NCI-H146 (cell line): Measurements from ENCODE around the gene TC2N.
"Not testable (repeated sequence)": the region's sequence is repeated elsewhere in the genome, so short reads cannot be mapped to it uniquely, and the experiment has no call there.

Source experiments
- DNase-seq: peaks from one replicate; lab custom pipeline; 2025; lab: John Stamatoyannopoulos, UW

TC2N gene

DNA sequence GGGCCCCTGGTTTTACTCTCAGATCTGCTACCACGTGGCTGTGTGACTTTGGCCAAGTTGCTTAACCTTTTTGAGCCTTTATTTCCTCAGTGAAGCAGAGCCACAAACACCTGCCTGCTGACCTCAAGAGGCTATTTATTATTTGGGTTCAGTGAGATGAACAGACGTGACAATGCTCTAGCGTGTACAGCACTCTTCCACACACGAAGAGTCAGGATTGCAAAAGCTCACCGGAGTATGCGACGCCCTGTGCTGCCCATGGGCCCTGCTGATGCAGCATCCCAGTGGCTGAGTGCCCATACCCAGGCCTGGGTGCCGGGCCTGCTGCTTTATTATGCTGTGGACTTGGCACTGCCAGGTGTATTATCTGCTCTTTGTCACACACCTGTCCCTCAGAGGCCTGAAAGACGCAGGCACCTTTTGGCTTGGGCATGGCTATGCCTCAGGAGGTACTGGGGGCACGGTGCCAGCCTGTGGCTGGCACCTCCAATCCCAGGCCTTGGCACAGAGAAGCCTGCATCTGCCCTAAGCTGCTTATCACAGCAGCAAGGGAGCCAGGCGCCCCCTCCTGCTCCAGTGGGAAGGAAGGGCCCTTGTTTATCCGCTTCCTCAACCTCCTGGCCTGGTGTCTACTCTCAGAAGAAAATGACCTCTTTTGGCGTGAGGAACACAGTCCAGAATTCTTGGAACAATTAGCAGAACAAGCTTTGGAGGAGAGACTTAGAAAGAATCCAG is 22.3 kb upstream of the TC2N start:
- no peak for DNase-seq

DNA sequence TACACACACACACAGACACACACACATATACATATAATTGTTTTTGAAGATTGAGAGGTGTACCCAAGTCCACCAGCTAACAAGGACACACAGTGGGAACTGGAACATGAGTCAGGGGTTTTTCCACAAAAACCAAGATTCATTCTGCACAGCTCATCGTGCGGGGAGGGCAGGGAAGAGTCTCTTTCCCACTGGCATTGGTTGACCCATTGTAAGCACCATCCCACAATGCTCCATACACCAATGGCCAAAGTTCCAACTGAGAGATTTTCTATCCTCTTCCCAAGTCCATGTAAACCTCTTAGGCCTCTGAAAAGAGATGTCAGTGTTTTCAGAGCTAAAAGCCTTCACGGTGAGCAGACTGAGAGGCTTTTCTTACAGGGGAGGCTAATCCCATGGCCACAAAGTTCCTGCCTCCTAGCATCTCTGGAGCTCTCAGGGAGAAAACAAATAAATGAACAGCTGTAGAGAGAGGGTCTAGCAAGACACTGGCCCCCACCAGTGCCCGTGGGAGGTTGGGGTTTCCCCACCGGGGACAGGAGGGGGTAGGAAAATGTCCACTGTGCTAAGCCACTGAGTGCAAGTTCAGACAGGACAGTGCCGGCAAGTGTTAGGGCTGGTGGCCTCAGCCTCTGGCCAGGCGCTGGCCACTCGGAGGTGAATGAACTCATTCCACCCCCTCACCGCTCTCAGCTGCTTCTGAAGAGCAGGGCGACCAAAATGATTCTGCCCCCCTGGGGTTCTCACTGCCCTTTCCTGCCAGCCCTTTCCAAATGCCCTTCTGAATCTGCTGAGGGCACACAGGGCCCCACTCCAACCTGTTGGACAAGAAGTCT is 21.5 kb upstream of the TC2N start:
- DNase-seq: no peak

DNA sequence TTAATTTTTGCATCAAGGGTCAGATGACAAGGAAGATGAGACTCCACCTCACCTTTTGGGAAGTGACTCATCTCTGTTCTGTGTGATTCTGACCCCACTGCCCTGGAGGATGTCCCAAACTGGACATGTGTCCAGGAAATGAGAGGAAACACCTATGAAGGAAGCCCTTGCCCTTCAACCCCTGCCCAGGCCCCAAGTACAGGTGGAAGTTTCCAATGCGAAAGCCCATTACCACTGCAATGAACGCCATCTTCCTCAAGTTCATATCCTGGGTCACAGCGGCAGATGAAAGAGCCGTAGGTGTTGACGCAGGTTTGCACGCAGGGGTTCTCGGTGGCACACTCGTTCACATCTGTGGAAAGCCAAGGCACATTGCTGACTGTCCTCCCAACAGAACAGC is 19.6 kb upstream of the TC2N start:
- no peak for DNase-seq

DNA sequence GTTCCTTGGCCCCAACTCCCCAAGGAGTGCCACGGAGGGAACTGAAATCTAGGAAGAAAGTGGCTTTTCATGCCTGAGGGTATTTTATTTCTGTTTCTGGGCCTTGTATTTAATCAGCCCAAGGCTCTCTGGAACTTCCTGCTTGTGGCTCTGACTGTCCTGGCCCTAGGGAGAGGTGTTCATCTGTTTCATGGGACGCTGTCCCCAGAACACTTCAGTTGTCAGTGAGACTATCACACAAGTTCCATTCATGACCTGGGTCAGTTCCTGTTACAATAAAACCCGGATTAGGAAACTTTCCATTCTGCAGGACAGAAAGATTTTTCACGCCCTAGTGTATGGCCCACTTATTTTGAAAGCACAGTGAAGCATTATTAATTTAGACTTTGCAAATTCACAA is 18.5 kb upstream of the TC2N start:
- no peak for DNase-seq

DNA sequence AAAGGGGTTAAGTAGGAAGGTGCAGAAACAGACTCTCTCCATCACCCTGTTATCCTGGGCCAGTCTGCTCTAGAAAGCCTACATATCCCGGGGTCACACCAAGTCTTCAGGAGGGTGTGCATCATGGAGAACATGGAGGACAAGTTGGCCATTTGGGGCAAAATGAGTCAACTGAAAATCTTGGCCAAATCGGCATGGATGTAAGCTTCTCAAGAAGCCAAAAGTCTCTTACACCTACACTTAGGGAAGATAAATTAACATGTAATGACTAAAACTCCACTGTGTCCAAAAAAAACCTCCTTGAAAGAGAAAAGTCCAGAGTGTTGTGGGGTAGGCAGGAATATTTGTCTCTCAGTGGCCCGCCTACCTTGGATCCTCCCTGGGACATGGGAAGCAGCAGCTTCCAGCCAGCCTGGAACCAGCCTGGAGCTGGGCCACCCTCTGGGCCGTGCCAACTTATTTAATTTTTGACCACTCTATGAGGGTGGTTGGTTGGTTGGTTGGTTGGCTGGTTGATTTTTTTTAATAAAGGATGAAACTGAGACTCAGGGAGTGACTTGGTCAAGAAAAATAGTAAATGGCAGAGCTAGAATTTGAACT is 17.9 kb upstream of the TC2N start:
- no peak for DNase-seq

DNA sequence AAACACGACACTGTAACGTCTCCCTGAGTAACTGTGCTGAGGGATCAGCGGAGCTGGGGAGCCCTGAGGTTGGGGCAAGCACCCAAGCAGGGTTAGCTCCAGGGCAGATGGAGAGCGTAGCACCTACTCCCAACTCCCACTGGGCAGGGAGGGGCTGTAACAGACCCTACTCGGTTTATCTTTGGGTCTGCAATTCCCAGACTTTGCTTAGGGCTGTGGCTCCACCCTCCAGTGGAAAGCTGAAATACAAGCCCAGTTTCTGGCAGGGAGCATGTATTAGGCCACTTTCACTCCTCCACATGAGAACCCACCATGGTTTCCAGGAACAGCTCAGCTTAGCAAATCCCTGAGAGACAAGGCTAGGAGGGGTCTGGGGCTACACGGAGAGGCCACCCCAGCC is 17.3 kb upstream of the TC2N start:
- DNase-seq: no peak

DNA sequence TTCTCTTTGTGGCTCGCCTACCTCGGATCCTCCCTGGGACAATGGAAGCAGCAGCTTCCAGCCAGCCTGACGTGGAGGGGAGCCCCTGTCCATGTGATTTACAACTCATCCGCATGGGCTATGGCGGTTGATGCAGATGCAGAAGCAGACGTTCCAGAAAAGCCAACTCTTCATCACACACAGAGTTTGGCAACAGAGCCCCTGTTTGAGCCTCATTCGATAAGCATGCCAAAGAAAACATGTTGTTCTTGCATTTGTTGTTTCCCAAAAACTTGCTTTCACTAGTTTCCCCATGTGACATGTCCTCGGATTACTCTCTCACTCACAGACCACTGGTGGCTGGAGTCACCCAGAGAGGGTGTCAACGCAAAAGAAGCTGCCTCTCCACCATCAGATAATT is 16.4 kb upstream of the TC2N start:
- no peak for DNase-seq

DNA sequence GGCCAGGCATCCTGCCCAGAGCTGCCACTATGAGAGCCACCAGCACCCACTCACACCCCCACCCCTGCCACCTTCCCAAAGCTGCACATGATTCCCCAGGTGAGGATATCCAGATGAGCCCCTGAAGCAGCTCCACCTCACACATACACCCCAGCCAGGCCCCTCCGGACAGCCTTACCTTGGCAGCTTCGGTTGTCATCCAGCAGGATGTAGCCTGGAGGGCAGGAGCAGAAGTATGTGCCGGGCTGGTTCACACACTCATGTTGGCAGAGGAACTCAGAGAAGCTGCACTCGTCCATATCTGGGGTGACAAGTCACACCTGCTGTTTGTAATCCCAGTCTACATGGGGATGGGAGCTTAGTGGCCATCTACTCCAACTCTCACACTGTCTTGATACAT is 15.4 kb upstream of the TC2N start:
- DNase-seq: no peak

DNA sequence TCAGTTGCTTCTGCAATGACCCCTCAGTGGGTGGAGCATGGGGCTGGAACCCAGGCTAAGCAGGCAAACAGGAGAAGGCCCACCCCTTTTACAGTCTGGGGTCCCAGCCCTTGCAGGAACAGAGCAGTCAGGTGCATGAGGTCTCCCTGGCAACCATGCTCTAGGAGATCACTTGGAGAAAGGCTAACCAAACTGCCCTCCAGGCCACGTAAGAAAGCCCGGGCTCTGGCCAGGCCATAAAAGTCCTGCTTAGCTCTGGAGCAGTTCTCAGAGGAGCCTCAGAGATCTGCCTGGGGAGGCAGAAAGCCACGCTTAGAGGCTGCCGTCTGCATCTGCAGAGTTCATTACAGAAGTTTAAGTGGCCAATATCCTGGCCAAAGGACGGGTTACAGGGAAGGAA is 15.0 kb upstream of the TC2N start:
- DNase-seq: no peak

DNA sequence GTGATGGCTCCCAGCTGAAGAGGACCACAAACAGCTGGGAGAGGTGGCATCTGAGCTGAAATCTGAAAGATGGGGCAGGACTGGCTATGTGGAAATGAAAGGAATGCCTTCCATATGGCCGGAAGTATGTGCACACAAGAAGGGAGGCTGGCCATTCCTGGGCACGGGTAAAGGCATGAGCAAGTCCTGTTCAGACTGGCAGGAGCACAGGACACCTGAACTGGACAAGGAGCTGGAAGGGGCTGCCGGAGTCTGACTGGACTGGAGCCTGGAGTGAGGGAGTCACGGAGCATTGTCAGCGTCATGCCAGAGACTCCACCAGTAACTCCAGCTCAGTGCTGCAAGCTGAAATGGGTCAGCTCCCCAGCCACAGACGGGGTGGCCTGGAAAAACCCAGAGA is 11.9 kb upstream of the TC2N start:
- DNase-seq: no peak

DNA sequence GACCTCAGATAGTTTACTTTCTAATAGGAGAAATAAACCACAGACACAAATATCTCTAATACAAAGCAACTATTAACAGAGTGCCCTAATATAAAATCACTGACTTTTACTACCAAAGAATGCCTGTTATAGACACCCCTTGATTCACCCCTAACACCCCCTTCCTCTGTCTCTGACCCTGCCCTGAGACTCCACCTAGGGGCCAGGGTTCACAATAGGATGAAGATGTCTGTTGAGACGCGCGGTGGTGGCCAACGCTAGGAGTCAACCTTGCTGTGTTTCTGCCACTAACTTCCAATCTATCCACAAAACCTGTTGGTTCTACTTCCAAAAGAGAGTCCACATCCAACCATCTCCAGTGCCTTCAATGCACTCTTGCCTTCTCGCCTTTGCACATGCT is 10.9 kb upstream of the TC2N start:
- no peak for DNase-seq

DNA sequence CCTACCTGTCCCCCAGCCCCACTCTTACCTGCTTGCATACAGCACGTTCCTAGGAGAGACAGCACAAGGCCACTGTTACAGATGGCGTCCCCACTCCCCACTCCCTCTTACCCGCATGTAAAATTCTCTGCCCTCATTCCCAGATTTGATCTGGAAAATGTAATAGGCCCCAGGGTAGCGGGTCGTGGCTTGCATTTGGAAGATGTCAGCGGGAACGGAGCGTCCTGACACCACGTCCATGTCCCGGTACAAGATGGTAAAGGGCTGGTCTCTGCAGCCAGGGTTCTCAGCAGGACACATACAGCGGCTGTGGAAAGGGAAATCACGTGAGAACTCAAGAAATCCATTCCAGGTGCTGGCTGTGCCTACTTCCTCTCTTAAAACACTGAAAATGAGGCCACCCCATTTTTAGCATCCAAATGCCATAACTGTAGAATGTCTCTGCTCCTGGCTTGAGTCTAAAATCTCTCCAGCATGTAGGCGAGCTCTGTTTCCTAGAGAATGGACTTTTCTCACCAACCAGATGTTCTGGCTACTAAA is 10.1 kb upstream of the TC2N start:
- DNase-seq: no peak

DNA sequence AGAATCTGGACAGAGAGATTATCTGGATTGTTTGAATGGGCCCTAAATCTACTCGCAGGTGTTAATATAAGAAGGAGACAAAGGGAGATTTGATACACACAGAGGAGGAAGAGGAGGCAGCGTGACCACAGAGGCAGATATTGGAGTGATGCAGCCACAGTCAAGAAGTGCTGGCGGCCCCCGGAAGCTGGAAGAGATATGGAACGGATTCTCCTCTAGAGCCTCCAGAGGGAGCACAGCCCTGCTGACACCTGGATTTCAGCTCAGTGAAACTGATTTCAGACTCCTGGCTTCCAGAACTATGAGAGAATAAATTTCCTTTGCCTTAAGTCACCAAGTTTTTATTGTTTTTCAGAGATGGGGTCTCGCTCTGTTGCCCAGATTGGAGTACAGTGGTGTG is 9.2 kb upstream of the TC2N start:
- no peak for DNase-seq

DNA sequence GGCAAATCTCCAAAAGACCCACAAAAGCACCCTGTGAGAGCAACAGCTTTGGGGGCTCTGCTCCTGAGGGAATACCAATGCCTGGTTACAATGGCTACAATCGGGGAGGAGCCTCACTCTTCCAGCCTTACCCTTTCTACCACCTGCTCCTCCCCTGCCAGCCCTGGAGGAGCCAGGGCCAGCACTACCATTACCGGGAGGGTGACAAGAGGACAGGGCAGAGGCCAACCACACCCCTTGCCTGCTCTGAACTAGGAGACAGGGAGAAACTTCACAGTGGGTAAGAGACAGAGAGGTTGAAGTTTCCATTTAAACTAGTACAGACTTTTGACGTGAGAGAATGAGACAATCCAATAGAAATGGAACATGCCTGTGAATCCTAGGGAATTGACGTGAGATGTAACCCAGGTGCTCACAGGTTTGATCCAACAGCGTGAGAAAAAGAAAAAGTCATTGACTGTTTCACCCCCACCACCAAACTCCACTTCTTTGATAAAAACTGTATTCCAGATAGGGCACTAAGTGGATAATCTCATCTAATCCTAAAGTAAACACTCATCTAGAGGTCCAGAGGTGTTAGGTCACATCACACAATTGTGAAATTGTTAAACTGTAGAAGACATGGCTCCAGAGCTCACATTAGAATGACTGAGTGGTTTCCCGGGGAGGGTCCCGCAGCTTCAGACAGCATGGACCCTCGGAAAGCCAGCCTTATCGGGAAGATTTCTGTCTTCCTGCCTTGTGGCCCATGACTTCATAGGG is 8.4 kb upstream of the TC2N start:
- DNase-seq: no peak

DNA sequence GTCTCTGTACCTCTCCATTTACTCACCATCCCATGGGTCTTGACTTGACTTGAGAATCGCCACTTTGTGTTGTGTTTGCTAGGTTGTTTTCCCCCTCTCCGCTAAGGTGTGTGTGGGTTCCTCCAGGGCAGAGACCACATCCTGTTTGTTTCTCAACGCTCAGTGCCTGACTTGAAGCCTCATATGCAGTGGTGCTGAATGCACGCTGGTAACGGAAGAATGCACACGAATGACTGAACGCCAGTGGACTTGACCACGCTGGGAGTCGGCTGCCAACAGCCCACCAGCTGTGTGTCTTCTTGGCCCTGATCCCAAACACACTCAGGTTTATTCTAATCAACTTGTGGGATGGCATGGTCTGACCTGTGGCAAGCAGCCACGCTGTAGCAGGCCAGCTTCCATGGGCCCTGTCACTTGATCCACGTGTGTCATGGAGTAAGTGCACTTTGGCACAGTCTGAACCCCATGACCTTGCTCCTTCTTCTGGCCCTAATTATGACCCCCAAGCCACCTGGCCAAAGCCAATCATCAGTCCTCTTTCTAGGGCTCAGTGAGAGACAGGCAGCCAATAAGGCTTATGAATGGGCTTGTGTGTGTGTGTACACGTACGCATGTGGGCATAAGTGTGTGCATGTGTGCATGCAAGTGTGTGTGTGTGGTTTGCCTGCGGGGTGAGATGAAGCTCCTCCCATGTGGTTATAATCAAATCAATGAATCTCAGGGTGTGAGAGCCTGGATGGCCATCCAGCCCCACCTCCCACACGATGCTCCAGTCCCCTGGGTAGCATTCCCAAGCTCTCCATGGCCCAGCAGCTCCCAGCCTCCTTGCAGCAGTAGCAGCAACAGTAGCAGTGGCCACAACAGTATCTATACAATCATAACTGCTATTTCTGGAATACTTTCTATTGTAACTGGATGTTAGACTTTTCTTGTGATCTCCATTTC is 6.4 kb upstream of the TC2N start:
- no peak for DNase-seq

DNA sequence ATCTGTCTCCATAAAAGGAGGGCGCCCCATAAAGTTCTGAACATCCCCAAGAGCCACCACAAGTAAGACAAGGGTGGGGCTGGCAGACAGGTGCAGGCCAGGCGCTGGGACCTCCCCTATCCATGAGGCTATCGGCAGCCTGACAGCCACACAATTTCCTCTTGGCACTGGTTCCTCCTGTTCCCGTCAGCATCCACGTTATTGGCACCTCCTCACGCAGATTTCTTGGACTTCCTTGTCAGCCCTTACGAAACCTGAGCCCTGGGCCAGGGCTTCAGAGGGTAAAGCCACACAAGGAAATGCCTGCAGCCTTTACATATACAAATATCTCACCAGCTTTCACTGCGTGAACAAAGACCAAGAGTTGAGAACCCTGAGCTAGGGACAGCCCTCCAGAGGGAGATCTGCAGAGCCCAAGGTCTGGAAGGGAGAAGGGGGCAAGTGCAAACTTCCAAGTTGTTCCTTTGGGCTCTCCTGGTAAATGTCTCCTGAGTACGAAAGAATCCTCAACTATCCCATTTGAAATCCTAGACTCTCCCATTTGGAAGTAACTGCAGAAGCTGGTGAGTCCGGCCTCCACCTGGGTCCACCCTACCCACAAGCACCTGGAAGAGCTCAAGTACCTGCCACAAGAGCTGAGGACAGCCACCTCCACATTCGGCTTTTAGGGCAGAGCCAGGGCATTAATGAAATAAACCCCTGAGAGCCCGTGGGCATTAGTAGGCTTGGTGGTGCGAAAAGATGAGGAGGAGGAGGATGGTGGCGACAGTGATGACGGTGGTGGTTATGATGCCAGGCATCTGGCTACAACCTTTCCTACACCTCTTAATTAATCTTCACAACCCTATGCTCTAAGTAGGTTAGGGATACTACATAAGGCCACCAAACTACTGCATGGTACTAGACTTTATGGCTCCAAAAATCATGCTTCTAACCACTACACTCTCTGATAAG is 5.5 kb upstream of the TC2N start:
- no peak for DNase-seq

DNA sequence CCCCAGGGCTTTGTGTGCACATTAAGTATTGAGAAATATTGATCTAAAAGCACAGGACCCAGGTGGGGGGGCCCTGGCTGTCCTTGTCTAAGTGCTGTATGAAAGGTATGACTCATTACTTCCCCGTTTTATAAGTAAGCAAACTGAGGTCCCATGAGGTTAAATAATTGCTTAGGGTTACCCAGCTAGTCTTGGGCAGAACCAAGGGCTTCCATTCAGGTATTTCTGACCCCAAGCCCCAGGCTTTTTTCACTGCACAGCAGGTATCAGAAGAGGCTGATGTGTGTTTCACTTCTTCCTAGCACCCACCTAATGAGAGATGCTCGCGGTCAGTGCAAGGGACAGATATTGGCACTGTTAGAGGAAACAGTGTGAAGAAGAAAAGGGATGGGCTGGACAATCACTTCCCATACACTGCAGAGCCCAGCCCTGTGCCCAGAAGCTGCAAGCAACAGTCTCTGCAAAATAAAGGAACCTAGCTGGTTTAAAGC is 4.7 kb upstream of the TC2N start:
- no peak for DNase-seq

DNA sequence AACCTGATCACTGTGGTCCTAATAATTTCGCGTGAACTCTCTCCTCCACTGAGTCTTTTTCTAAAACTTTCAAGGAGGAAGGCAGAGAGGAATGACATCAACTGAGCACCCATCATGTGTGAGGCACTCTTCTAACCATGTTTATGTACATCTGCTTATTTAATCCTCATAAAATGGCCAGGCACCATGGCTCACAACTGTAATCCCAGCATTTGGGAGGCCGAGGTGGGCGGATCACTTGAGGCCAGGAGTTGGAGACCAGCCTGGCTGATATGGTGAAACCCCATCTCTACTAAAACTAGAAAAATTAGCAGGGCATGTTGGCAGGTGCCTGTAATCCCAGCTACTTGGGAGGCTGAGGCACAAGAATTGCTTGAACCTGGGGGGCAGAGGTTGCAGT is 4.1 kb upstream of the TC2N start:
- DNase-seq: not testable (repeated sequence)

DNA sequence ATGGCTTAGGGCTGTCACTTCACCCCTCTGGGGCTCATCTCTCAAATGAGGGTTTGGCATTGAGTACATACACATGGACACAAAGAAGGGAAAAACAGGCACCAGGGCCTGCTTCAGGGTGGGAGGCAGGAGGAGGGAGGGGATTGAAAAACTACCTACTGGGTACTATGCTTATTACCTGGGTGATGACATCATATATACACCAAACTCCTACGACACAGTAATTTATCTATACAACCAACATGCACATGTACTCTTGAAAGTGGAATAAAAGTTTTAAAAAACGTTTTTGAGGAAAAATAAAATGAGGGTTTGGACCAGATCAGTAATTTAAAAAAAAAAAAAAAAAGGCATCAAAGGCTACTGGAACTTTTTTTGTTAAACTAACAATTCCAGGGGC is 3.6 kb upstream of the TC2N start:
- no peak for DNase-seq

DNA sequence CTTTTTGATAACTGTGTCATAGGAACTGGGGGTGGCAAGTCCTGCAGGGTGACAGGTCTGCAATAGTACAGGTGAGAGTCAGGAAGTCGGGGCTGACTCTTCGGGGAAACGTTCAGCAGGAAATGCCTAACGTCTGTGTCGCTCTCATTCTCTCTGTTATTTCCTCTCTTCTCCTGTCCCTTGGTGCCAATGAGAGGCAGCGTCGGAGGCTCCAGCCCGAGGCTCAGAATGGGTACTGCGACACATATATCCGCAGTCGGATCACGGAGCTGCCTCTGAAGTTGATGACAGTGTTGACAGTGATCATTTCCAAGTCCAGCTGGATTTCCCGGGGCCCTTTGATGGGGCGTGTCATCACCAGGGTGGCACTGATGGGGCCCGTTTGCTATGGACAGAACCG is 2.7 kb upstream of the TC2N start:
- no peak for DNase-seq
